SJSA1 (cell line): ENCODE measurements around the gene THRA. TPM values are rescaled to one million over a fixed set of nuclear protein-coding genes. Genes with fewer than 3 reads are reported as not detected.

Source experiments
- DNase-seq, 2 experiments: peaks; one replicate each; pipeline ENCODE4 v3.0.0-alpha.2; 2015 to 2020; ENCODE audit warnings: low spot score in 2 of 2, low read depth in 1 of 2
- H3K27ac ChIP-seq: fragments of 250-450 bp; sonication (Bioruptor Pico); 2 replicates; pipeline ENCODE4 v1.5.1; 2020; ENCODE audit warnings: mild to moderate bottlenecking, moderate library complexity
- H3K27me3 ChIP-seq: fragments of 250-450 bp; sonication (Bioruptor Pico); replicated peaks from 2 replicates; pipeline ENCODE4 v1.5.1; 2020; ENCODE audit warnings: mild to moderate bottlenecking, moderate library complexity
- H3K36me3 ChIP-seq: fragments of 250-450 bp; sonication (Bioruptor Pico); 2 replicates; pipeline ENCODE4 v1.5.1; 2020; ENCODE audit warnings: mild to moderate bottlenecking
- H3K4me1 ChIP-seq: fragments of 250-450 bp; sonication (Bioruptor Pico); replicated peaks from 2 replicates; pipeline ENCODE4 v1.6.1; 2021; ENCODE audit warnings: mild to moderate bottlenecking
- H3K4me3 ChIP-seq: fragments of 250-450 bp; sonication (Bioruptor Pico); 2 replicates; pipeline ENCODE4 v1.5.1; 2020; ENCODE audit warnings: mild to moderate bottlenecking
- H3K9me3 ChIP-seq: fragments of 250-450 bp; sonication (Bioruptor Pico); replicated peaks from 2 replicates; pipeline ENCODE4 v1.5.1; 2020; ENCODE audit warnings: mild to moderate bottlenecking
- total RNA-seq: library from RNA; depleted of rRNA; stranded (reverse); fragments of >200 nt; shearing (Covaris generic); gene quantifications from 2 replicates; pipeline ENCODE4 v1.2.3, GENCODE V29; 2014

Gene THRA
- total RNA-seq, 1 experiment from 2014 or later, result 14.4 TPM

GRCh38 chr17:40108970-40109824, 46.4 kb downstream of the THRA start:
- no peak overlapping the region for H3K4me3 ChIP-seq
- no peaks in the 10 kb centered on the region for H3K36me3 ChIP-seq
- H3K9me3 ChIP-seq, result no peaks in the 10 kb centered on the region
- no peaks in the 10 kb centered on the region for H3K27me3 ChIP-seq
- no peak for DNase-seq
- peaks cover 42% of the 10 kb centered on the region for H3K4me1 ChIP-seq
- H3K27ac ChIP-seq, result peak overlapping the region; percentile 78; the same call in 1 of the 2 replicates

- Histone ChIP-seq H3K27ac (no peak overlapping the region), H3K4me1 (peaks cover 50% of the 10 kb centered on the region), H3K9me3 (no peaks in the 10 kb centered on the region), H3K36me3 (no peaks in the 10 kb centered on the region), H3K27me3 (no peaks in the 10 kb centered on the region), H3K4me3 (no peak overlapping the region)
- DNase-seq, result no peak
Observed at GRCh38 chr17:40110026-40110845, 47.5 kb downstream of the THRA start.

GRCh38 chr17:40111221-40112128, 48.7 kb downstream of the THRA start:
- Histone ChIP-seq H3K9me3 (no peaks in the 10 kb centered on the region), H3K27ac (0 out of 2 replicates have a peak overlapping the region, but pooled peaks have one; percentile 18), H3K36me3 (no peaks in the 10 kb centered on the region), H3K4me1 (peaks cover 50% of the 10 kb centered on the region), H3K4me3 (no peak overlapping the region), H3K27me3 (no peaks in the 10 kb centered on the region)
- DNase-seq, result peak; percentile 87 to 89

GRCh38 chr17:40112191-40112711, 49.5 kb downstream of the THRA start:
- no peak for DNase-seq
- no peak overlapping the region for H3K4me3 ChIP-seq
- H3K27me3 ChIP-seq, result no peaks in the 10 kb centered on the region
- H3K27ac ChIP-seq, result no peak overlapping the region
- no peaks in the 10 kb centered on the region for H3K36me3 ChIP-seq
- peaks cover 50% of the 10 kb centered on the region for H3K4me1 ChIP-seq
- no peaks in the 10 kb centered on the region for H3K9me3 ChIP-seq

GRCh38 chr17:40112718-40113109, 49.9 kb downstream of the THRA start:
- no peak for DNase-seq
- Histone ChIP-seq H3K36me3 (no peaks in the 10 kb centered on the region), H3K9me3 (no peaks in the 10 kb centered on the region), H3K4me3 (no peak overlapping the region), H3K27me3 (no peaks in the 10 kb centered on the region), H3K4me1 (peaks cover 45% of the 10 kb centered on the region), H3K27ac (no peak overlapping the region)

GRCh38 chr17:40113110-40113906, 50.5 kb downstream of the THRA start:
- peaks cover 39% of the 10 kb centered on the region for H3K4me1 ChIP-seq
- peak; percentile 92 to 93 for DNase-seq
- H3K4me3 ChIP-seq, result peak overlapping the region; percentile 15
- H3K36me3 ChIP-seq, result no peaks in the 10 kb centered on the region
- H3K27ac ChIP-seq, result peak overlapping the region; percentile 65
- H3K27me3 ChIP-seq, result no peaks in the 10 kb centered on the region
- no peaks in the 10 kb centered on the region for H3K9me3 ChIP-seq

- Histone ChIP-seq H3K36me3 (no peaks in the 10 kb centered on the region), H3K27me3 (no peaks in the 10 kb centered on the region), H3K9me3 (no peaks in the 10 kb centered on the region), H3K4me1 (peaks cover 34% of the 10 kb centered on the region), H3K4me3 (peak overlapping the region; percentile 15; the same call in 1 of the 2 replicates), H3K27ac (peak overlapping the region; percentile 65)
- DNase-seq, result no peak
Observed at GRCh38 chr17:40113907-40114245, 51.1 kb downstream of the THRA start.

- no peak for DNase-seq
- H3K36me3 ChIP-seq, result peaks cover 5% of the 10 kb centered on the region; the same call in 1 of the 2 replicates
- H3K27me3 ChIP-seq, result no peaks in the 10 kb centered on the region
- no peaks in the 10 kb centered on the region for H3K9me3 ChIP-seq
- no peak overlapping the region for H3K27ac ChIP-seq
- peaks cover 32% of the 10 kb centered on the region for H3K4me1 ChIP-seq
- H3K4me3 ChIP-seq, result no peak overlapping the region
Observed at GRCh38 chr17:40115101-40115436, 52.3 kb downstream of the THRA start.

- Histone ChIP-seq H3K4me1 (peaks cover 8% of the 10 kb centered on the region), H3K27ac (peak within 1 kb of the TSS; percentile 86), H3K27me3 (no peaks in the 10 kb centered on the region), H3K36me3 (peaks cover 37% of the 10 kb centered on the region), H3K4me3 (peak within 1 kb of the TSS; percentile 97), H3K9me3 (no peaks in the 10 kb centered on the region)
- DNase-seq, result peak; percentile 85 to 87
Observed at GRCh38 chr17:40121181-40122135, 58.7 kb downstream of the THRA start, which contains the start of gene MSL1. MSL1 (plus strand) TSS chr17:40121971; CDS start chr17:40122613, 642 bp downstream.

GRCh38 chr17:40122136-40122998, 59.6 kb downstream of the THRA start:
- H3K27me3 ChIP-seq, result no peaks in the 10 kb centered on the region
- peak overlapping the region; percentile 86 for H3K27ac ChIP-seq
- no peaks in the 10 kb centered on the region for H3K9me3 ChIP-seq
- peak; percentile 35 to 56 for DNase-seq
- H3K4me1 ChIP-seq, result peaks cover 8% of the 10 kb centered on the region
- H3K36me3 ChIP-seq, result peaks cover 46% of the 10 kb centered on the region
- H3K4me3 ChIP-seq, result peak overlapping the region; percentile 97
